ENCODE results near the gene PCGF3.
A peak's percentile ranks its signal among the peaks of the same experiment; 100 is the strongest.
"Not testable (repeated sequence)": the region's sequence is repeated elsewhere in the genome, so short reads cannot be mapped to it uniquely, and the experiment has no call there.

Gene PCGF3

GRCh38 chr4:801436-802124 lies 95.9 kb downstream of the PCGF3 start:
- 90% methylated on average over 13 of the region's 13 CpGs for WGBS
- H2BK15ac ChIP-seq (ENCODE audit: low read depth, poor library complexity, severe bottlenecking): no peak overlapping the region
- no peak overlapping the region for H3K27ac ChIP-seq (ENCODE audit: low read length, poor library complexity, severe bottlenecking)
- no peaks in the 10 kb centered on the region for H3K36me3 ChIP-seq (ENCODE audit: control insufficient read depth in 1 of 2, insufficient read depth in 2 of 2, low read depth in 1 of 2, low read length in 2 of 2)
- peaks cover 7 to 36% of the 10 kb centered on the region in 2 experiments for H3K27me3 ChIP-seq (ENCODE audit: control insufficient read depth in 1 of 2, insufficient read depth in 1 of 2, low read length in 2 of 2)
- H3K18ac ChIP-seq (ENCODE audit: low read depth in 1 of 2, low read length in 2 of 2): peak overlapping the region in 1 of 2 experiments; percentile 26
- H2BK120ac ChIP-seq (ENCODE audit: low read depth, low read length): no peak overlapping the region
- no peak overlapping the region for H2BK5ac ChIP-seq (ENCODE audit: low read depth, low read length, poor library complexity, severe bottlenecking)
- H3K23ac ChIP-seq (ENCODE audit: low read length in 2 of 2): no peak overlapping the region
- peak overlapping the region in 1 of 2 experiments; percentile 42 for H2BK12ac ChIP-seq (ENCODE audit: low read length in 2 of 2)
- no peak for DNase-seq
- peaks cover 14% of the 10 kb centered on the region for H3K9me3 ChIP-seq (ENCODE audit: control insufficient read depth, low read length)
- H3K14ac ChIP-seq (ENCODE audit: low read length in 2 of 2): peak overlapping the region in 1 of 2 experiments; percentile 22
- H3K79me1 ChIP-seq (replicated peaks; ENCODE audit: low read length, poor library complexity, severe bottlenecking): no peaks in the 10 kb centered on the region
- H3K4me3 ChIP-seq (ENCODE audit: insufficient read depth in 1 of 2, low read depth in 1 of 2, low read length in 2 of 2): no peak overlapping the region
- H3K4me2 ChIP-seq (ENCODE audit: low read length, poor library complexity, severe bottlenecking): no peak overlapping the region
- no peak overlapping the region for H3K4ac ChIP-seq (ENCODE audit: low read depth in 1 of 2, low read length in 2 of 2)
- H2AFZ ChIP-seq (ENCODE audit: low read depth, low read length): no peak overlapping the region
- H2AK5ac ChIP-seq (ENCODE audit: low read length, severe bottlenecking): no peak overlapping the region
- no peak overlapping the region for H3K9ac ChIP-seq (ENCODE audit: low read length)
- H4K91ac ChIP-seq (ENCODE audit: low read length): no peak overlapping the region
- peaks cover 4% of the 10 kb centered on the region for H3K4me1 ChIP-seq (ENCODE audit: control insufficient read depth, insufficient read depth, low read depth, low read length)
- H4K8ac ChIP-seq (ENCODE audit: low read length): no peak overlapping the region

DNA sequence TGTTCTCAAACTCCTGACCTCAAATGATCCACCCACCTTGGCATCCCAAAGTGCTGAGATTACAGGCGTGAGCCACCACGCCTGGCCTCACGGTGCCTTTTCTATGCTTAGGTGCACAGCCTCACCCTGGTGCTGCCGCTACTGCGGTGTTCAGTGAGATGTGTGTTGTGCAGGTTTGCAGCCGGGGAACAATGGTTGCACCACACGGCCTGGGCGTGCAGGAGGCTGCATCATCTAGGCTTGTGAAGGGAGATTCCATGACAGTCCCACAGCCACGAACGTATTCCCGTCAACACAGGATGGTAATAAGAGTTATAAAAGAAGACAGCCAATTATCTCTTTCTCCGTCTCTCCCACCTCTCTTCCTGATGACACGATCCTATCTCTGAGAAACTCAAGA lies 98.3 kb downstream of the PCGF3 start:
- peaks cover 4% of the 10 kb centered on the region for H3K4me1 ChIP-seq (ENCODE audit: control insufficient read depth, insufficient read depth, low read depth, low read length)
- no peak overlapping the region for H2AFZ ChIP-seq (ENCODE audit: low read depth, low read length)
- no peak overlapping the region for H2BK5ac ChIP-seq (ENCODE audit: low read depth, low read length, poor library complexity, severe bottlenecking)
- no peaks in the 10 kb centered on the region for H3K79me1 ChIP-seq (replicated peaks; ENCODE audit: low read length, poor library complexity, severe bottlenecking)
- H3K27me3 ChIP-seq (ENCODE audit: control insufficient read depth in 1 of 2, insufficient read depth in 1 of 2, low read length in 2 of 2): peaks cover 0 to 28% of the 10 kb centered on the region in 2 experiments
- no peak overlapping the region for H3K4me3 ChIP-seq (ENCODE audit: insufficient read depth in 1 of 2, low read depth in 1 of 2, low read length in 2 of 2)
- H3K23ac ChIP-seq (ENCODE audit: low read length in 2 of 2): no peak overlapping the region
- H3K27ac ChIP-seq (ENCODE audit: low read length, poor library complexity, severe bottlenecking): no peak overlapping the region
- DNase-seq: no peak
- H3K4ac ChIP-seq (ENCODE audit: low read depth in 1 of 2, low read length in 2 of 2): no peak overlapping the region
- H2BK120ac ChIP-seq (ENCODE audit: low read depth, low read length): no peak overlapping the region
- H2BK15ac ChIP-seq (ENCODE audit: low read depth, poor library complexity, severe bottlenecking): no peak overlapping the region
- 93% methylated on average over 11 of the region's 13 CpGs for WGBS
- H3K9me3 ChIP-seq (ENCODE audit: control insufficient read depth, low read length): peaks cover 14% of the 10 kb centered on the region
- H3K14ac ChIP-seq (ENCODE audit: low read length in 2 of 2): no peak overlapping the region
- no peak overlapping the region for H2BK12ac ChIP-seq (ENCODE audit: low read length in 2 of 2)
- H3K18ac ChIP-seq (ENCODE audit: low read depth in 1 of 2, low read length in 2 of 2): no peak overlapping the region
- H3K4me2 ChIP-seq (ENCODE audit: low read length, poor library complexity, severe bottlenecking): no peak overlapping the region
- H2AK5ac ChIP-seq (ENCODE audit: low read length, severe bottlenecking): no peak overlapping the region
- H3K9ac ChIP-seq (ENCODE audit: low read length): no peak overlapping the region
- no peaks in the 10 kb centered on the region for H3K36me3 ChIP-seq (ENCODE audit: control insufficient read depth in 1 of 2, insufficient read depth in 2 of 2, low read depth in 1 of 2, low read length in 2 of 2)
- no peak overlapping the region for H4K91ac ChIP-seq (ENCODE audit: low read length)
- H4K8ac ChIP-seq (ENCODE audit: low read length): no peak overlapping the region

DNA sequence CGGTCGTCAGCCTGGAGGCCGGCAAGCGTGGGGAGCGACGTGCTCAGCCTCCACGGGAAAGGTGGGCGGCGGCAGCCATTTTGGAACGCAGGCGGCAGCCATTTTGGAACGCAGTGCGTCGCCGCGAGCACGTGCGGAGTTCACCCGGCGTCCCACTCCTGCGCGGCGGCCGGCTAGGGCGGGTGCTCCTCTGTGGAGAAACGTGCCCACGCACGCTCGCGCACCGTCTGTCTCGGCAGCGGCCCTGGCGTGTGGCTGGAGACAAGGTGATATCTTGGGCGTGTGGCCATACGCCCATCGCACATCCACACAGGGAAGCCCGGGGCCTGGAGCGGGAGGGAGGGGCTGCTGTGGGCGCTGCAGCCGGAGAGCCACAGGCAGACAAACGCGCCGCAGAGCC lies 99.2 kb downstream of the PCGF3 start:
- no peak overlapping the region for H3K9ac ChIP-seq (ENCODE audit: low read length)
- no peak overlapping the region for H3K27ac ChIP-seq (ENCODE audit: low read length, poor library complexity, severe bottlenecking)
- H4K91ac ChIP-seq (ENCODE audit: low read length): no peak overlapping the region
- no peak overlapping the region for H3K4ac ChIP-seq (ENCODE audit: low read depth in 1 of 2, low read length in 2 of 2)
- H2BK5ac ChIP-seq (ENCODE audit: low read depth, low read length, poor library complexity, severe bottlenecking): no peak overlapping the region
- H2AK5ac ChIP-seq (ENCODE audit: low read length, severe bottlenecking): no peak overlapping the region
- no peak overlapping the region for H3K23ac ChIP-seq (ENCODE audit: low read length in 2 of 2)
- H2BK120ac ChIP-seq (ENCODE audit: low read depth, low read length): no peak overlapping the region
- peaks cover 0 to 27% of the 10 kb centered on the region in 2 experiments for H3K27me3 ChIP-seq (ENCODE audit: control insufficient read depth in 1 of 2, insufficient read depth in 1 of 2, low read length in 2 of 2)
- 95% methylated on average over 41 of the region's 44 CpGs for WGBS
- H3K36me3 ChIP-seq (ENCODE audit: control insufficient read depth in 1 of 2, insufficient read depth in 2 of 2, low read depth in 1 of 2, low read length in 2 of 2): no peaks in the 10 kb centered on the region
- no peak overlapping the region for H3K14ac ChIP-seq (ENCODE audit: low read length in 2 of 2)
- H3K4me1 ChIP-seq (ENCODE audit: control insufficient read depth, insufficient read depth, low read depth, low read length): peaks cover 1% of the 10 kb centered on the region
- no peak overlapping the region for H3K18ac ChIP-seq (ENCODE audit: low read depth in 1 of 2, low read length in 2 of 2)
- H3K4me3 ChIP-seq (ENCODE audit: insufficient read depth in 1 of 2, low read depth in 1 of 2, low read length in 2 of 2): no peak overlapping the region
- peaks cover 14% of the 10 kb centered on the region for H3K9me3 ChIP-seq (ENCODE audit: control insufficient read depth, low read length)
- no peaks in the 10 kb centered on the region for H3K79me1 ChIP-seq (replicated peaks; ENCODE audit: low read length, poor library complexity, severe bottlenecking)
- no peak overlapping the region for H2AFZ ChIP-seq (ENCODE audit: low read depth, low read length)
- H4K8ac ChIP-seq (ENCODE audit: low read length): no peak overlapping the region
- DNase-seq: no peak
- no peak overlapping the region for H2BK15ac ChIP-seq (ENCODE audit: low read depth, poor library complexity, severe bottlenecking)
- no peak overlapping the region for H3K4me2 ChIP-seq (ENCODE audit: low read length, poor library complexity, severe bottlenecking)
- H2BK12ac ChIP-seq (ENCODE audit: low read length in 2 of 2): no peak overlapping the region

DNA sequence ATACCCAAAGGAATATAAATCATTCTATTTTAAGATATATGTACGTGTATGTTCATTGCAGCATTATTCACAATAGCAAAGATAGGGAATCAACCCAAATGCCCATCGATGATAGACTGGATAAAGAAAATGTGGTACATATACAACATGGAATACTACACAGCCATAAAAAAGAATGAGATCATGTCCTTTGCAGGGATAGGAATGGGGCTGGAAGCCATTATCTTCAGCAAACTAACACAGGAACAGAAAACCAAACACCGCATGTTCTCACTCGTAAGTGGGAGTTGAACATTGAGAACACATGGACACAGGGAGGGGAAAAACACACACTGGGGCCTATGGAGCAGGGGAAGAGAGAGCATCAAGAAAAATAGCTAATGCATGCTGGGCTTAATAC lies 101.3 kb downstream of the PCGF3 start:
- not testable (repeated sequence) for H3K23ac ChIP-seq (ENCODE audit: low read length in 2 of 2); H4K8ac ChIP-seq (ENCODE audit: low read length); H3K4me2 ChIP-seq (ENCODE audit: low read length, poor library complexity, severe bottlenecking); H3K9ac ChIP-seq (ENCODE audit: low read length); H3K79me1 ChIP-seq (replicated peaks; ENCODE audit: low read length, poor library complexity, severe bottlenecking); H2AK5ac ChIP-seq (ENCODE audit: low read length, severe bottlenecking); H3K36me3 ChIP-seq (ENCODE audit: control insufficient read depth in 1 of 2, insufficient read depth in 2 of 2, low read depth in 1 of 2, low read length in 2 of 2); H2BK12ac ChIP-seq (ENCODE audit: low read length in 2 of 2); H3K14ac ChIP-seq (ENCODE audit: low read length in 2 of 2); H2BK15ac ChIP-seq (ENCODE audit: low read depth, poor library complexity, severe bottlenecking); H3K4me3 ChIP-seq (ENCODE audit: insufficient read depth in 1 of 2, low read depth in 1 of 2, low read length in 2 of 2); H2AFZ ChIP-seq (ENCODE audit: low read depth, low read length); H3K4me1 ChIP-seq (ENCODE audit: control insufficient read depth, insufficient read depth, low read depth, low read length); H2BK5ac ChIP-seq (ENCODE audit: low read depth, low read length, poor library complexity, severe bottlenecking); H4K91ac ChIP-seq (ENCODE audit: low read length); H3K4ac ChIP-seq (ENCODE audit: low read depth in 1 of 2, low read length in 2 of 2); H2BK120ac ChIP-seq (ENCODE audit: low read depth, low read length); H3K27ac ChIP-seq (ENCODE audit: low read length, poor library complexity, severe bottlenecking); DNase-seq; H3K18ac ChIP-seq (ENCODE audit: low read depth in 1 of 2, low read length in 2 of 2); H3K9me3 ChIP-seq (ENCODE audit: control insufficient read depth, low read length)
- 100% methylated on average over 2 of the region's 4 CpGs for WGBS
- H3K27me3 ChIP-seq (ENCODE audit: control insufficient read depth in 1 of 2, insufficient read depth in 1 of 2, low read length in 2 of 2): peaks cover 3 to 36% of the 10 kb centered on the region in 2 experiments

Data from mesenchymal stem cell (in vitro differentiated cells and primary cell).